B cell (primary cell): ENCODE results near the gene ATPAF2. TPM values are rescaled to one million over a fixed set of nuclear protein-coding genes. Genes with fewer than 3 reads are reported as not detected.

Source experiments
- ATAC-seq: fragments of 200-7000 bp; cut with Tn5 transposase; one replicate; pipeline ENCODE4 v1.10.0; 2021; ENCODE audit warnings: low read depth, mild to moderate bottlenecking, moderate number of reproducible peaks, moderate library complexity
- CTCF ChIA-PET: fragments of 350-600 bp; sonication (Branson Sonifier 250); formaldehyde crosslinking; loops from one replicate; lab custom pipeline; 2021; ENCODE audit warnings: antibody characterized with exemption, inconsistent platforms; lab: Charles Lee
- POLR2A ChIA-PET: fragments of 350-600 bp; sonication (Branson Sonifier 250); formaldehyde crosslinking; loops from one replicate; lab custom pipeline; 2021; ENCODE audit warnings: antibody characterized with exemption; lab: Charles Lee
- DNase-seq: peaks from one replicate; pipeline ENCODE4 v3.0.0; 2013
- H2AFZ ChIP-seq: 2 replicates; pipeline ENCODE4 v1.6.1; 2012; ENCODE audit warnings: mild to moderate bottlenecking, low read depth, low read length; ENCODE audit not compliant: insufficient read depth, poor library complexity, severe bottlenecking
- H3K27ac ChIP-seq, 2 donors: 1 replicate in 1 of 2; 2 replicates in 1 of 2; pipeline ENCODE4 v1.5.1; 2012 to 2013; ENCODE audit warnings: low read length in 2 of 2, mild to moderate bottlenecking in 2 of 2, moderate library complexity in 1 of 2
- H3K27me3 ChIP-seq, 4 experiments: fragments of 200-600 bp in 1 of 4; sonication (generic) in 1 of 4; replicated peaks in 1 of 4; 1 replicate in 2 of 4; 2 replicates in 2 of 4; pipeline versions ENCODE4 v1.6.1 to v1.7.0; 2013 to 2016; ENCODE audit warnings: low read length in 3 of 4, mild to moderate bottlenecking in 2 of 4, mixed read lengths in 1 of 4, moderate library complexity in 1 of 4; ENCODE audit not compliant: insufficient read depth in 4 of 4, control insufficient read depth in 3 of 4; ENCODE audit errors: control extremely low read depth in 1 of 4
- H3K36me3 ChIP-seq, 2 experiments: replicated peaks in 1 of 2; 1 replicate in 1 of 2; 2 replicates in 1 of 2; pipeline versions ENCODE4 v1.6.1 to v1.7.1; 2013; ENCODE audit warnings: low read length in 1 of 2; ENCODE audit not compliant: insufficient read depth in 2 of 2, control insufficient read depth in 1 of 2; ENCODE audit errors: control extremely low read depth in 1 of 2, extremely low read depth in 1 of 2
- H3K4me1 ChIP-seq, 2 donors: fragments of 200-600 bp in 1 of 2; sonication (generic) in 1 of 2; 1 replicate in 1 of 2; 2 replicates in 1 of 2; pipeline versions ENCODE4 v1.5.1 to v1.6.1; 2013 to 2017; ENCODE audit warnings: low read length in 2 of 2; ENCODE audit not compliant: control insufficient read depth in 2 of 2, insufficient read depth in 2 of 2
- H3K4me2 ChIP-seq: replicated peaks from 2 replicates; pipeline ENCODE3; 2012; ENCODE audit warnings: mild to moderate bottlenecking, low read depth, low read length; ENCODE audit not compliant: poor library complexity, severe bottlenecking
- H3K4me3 ChIP-seq, 5 experiments: fragments of 200-600 bp in 1 of 5; sonication (generic) in 1 of 5; 1 replicate in 3 of 5; 2 replicates in 2 of 5; pipeline versions ENCODE4 v1.5.1 to v1.7.0; 2011 to 2016; ENCODE audit warnings: low read length in 4 of 5, mild to moderate bottlenecking in 4 of 5, low read depth in 2 of 5, control low read depth in 1 of 5, moderate library complexity in 1 of 5; ENCODE audit not compliant: insufficient read depth in 1 of 5; ENCODE audit errors: control extremely low read depth in 1 of 5, extremely low read depth in 1 of 5
- H3K79me2 ChIP-seq: fragments of 200-600 bp; sonication (generic); one replicate; pipeline ENCODE4 v1.6.0; 2016; ENCODE audit warnings: low read length; ENCODE audit not compliant: control insufficient read depth, insufficient read depth
- H3K9ac ChIP-seq: fragments of 200-600 bp; sonication (generic); 2 replicates; pipeline ENCODE4 v1.6.1; 2017; ENCODE audit warnings: mild to moderate bottlenecking, low read length, moderate library complexity
- H3K9me3 ChIP-seq, 3 donors: one replicate each; pipeline versions ENCODE4 v1.6.1 to v1.7.1; 2013; ENCODE audit warnings: low read length in 2 of 3; ENCODE audit not compliant: control insufficient read depth in 2 of 3, insufficient read depth in 1 of 3; ENCODE audit errors: control extremely low read depth in 1 of 3
- H4K20me1 ChIP-seq: 2 replicates; pipeline ENCODE4 v1.6.0; 2012; ENCODE audit warnings: mild to moderate bottlenecking, low read length; ENCODE audit not compliant: insufficient read depth, control insufficient read depth, poor library complexity, severe bottlenecking
- H3K27ac Mint-ChIP-seq: one replicate; pipeline ENCODE4 v1.8.0; 2021; ENCODE audit warnings: mixed read lengths
- H3K27me3 Mint-ChIP-seq: one replicate; pipeline ENCODE4 v1.8.0; 2021; ENCODE audit warnings: mixed read lengths
- H3K4me1 Mint-ChIP-seq: one replicate; pipeline ENCODE4 v1.8.0; 2021; ENCODE audit warnings: mixed read lengths
- H3K4me3 Mint-ChIP-seq: one replicate; pipeline ENCODE4 v1.8.0; 2021; ENCODE audit warnings: mixed read lengths
- H3K9me3 Mint-ChIP-seq: one replicate; pipeline ENCODE4 v1.8.0; 2022; ENCODE audit warnings: mixed read lengths; ENCODE audit not compliant: insufficient read depth
- EZH2 ChIP-seq: IDR thresholded peaks from 2 replicates; pipeline ENCODE4 v1.6.1; 2012; ENCODE audit warnings: borderline replicate concordance, low read depth, mild to moderate bottlenecking, moderate library complexity, low read length; ENCODE audit not compliant: insufficient read depth, poor library complexity, severe bottlenecking
- WGBS: methylation state at CpG from one replicate; pipeline ENCODE4 v1.1.5; 2013; ENCODE audit warnings: missing lambda C conversion rate; ENCODE audit not compliant: insufficient coverage; 5-methylcytosine and 5-hydroxymethylcytosine counted together
- intact Hi-C: fragments of 100-400 bp; cut with micrococcal nuclease; formaldehyde crosslinking; loops from one replicate; pipeline ENCODE4 v1.10.0; 2022
- polyA plus RNA-seq: library from polyadenylated mRNA; depleted of rRNA; stranded (reverse); fragments of >200 nt; gene quantifications from 2 replicates; pipeline ENCODE4 v1.2.3, GENCODE V29; 2012
- total RNA-seq, 2 donors: library from RNA; stranded (reverse); fragments of 120-200 nt in 1 of 2; gene quantifications; 1 replicate in 1 of 2; 2 replicates in 1 of 2; pipeline versions ENCODE4 v1.2.3 to v1.2.4, GENCODE V29; 2013 to 2022
- TF ChIP-seq, protein P1 (sequence below): fragments of 200-600 bp; IDR thresholded peaks from one replicate; pipeline ENCODE4 v1.8.0; 2022; ENCODE audit warnings: antibody characterized with exemption, mild to moderate bottlenecking

ATPAF2 gene
- total and polyA plus RNA-seq, 2 donors (not counting 1 experiment from before 2014, with no cell fraction given) = 60.5 to 73.5 TPM

DNA sequence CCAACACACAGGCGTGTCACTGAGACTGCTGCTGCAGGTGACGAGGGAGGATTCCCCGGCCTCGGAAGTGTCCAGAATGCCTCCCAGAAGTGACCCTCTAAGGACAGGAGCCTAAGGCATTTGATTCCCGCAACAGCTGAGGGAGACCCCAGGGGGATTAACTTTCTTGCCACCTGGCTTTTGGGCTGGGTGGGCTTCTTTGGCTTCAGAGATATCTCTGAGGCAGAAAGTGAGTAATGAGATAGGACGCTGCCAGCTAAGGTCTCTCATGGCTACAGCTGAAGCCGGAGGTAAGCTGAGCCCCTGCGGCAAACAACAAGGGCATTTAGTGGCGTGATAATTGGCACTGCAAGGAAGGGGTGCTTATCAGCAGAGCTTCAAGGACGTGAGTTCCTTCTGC is 49.4 kb downstream of the ATPAF2 start:
- no peaks in the 10 kb centered on the region for H3K9me3 Mint-ChIP-seq
- Histone ChIP-seq H3K4me2 (no peak overlapping the region), H3K79me2 (no peaks in the 10 kb centered on the region), H3K9me3 (no peaks in the 10 kb centered on the region), H3K27me3 (no peaks in the 10 kb centered on the region), H3K4me3 (no peak overlapping the region), H3K4me1 (no peaks in the 10 kb centered on the region), H4K20me1 (no peaks in the 10 kb centered on the region), H2AFZ (no peak overlapping the region), H3K27ac (no peak overlapping the region), H3K36me3 (no peaks in the 10 kb centered on the region), H3K9ac (no peak overlapping the region)
- TF ChIP-seq EZH2 = no peak
- TF ChIP-seq, protein P1, sequence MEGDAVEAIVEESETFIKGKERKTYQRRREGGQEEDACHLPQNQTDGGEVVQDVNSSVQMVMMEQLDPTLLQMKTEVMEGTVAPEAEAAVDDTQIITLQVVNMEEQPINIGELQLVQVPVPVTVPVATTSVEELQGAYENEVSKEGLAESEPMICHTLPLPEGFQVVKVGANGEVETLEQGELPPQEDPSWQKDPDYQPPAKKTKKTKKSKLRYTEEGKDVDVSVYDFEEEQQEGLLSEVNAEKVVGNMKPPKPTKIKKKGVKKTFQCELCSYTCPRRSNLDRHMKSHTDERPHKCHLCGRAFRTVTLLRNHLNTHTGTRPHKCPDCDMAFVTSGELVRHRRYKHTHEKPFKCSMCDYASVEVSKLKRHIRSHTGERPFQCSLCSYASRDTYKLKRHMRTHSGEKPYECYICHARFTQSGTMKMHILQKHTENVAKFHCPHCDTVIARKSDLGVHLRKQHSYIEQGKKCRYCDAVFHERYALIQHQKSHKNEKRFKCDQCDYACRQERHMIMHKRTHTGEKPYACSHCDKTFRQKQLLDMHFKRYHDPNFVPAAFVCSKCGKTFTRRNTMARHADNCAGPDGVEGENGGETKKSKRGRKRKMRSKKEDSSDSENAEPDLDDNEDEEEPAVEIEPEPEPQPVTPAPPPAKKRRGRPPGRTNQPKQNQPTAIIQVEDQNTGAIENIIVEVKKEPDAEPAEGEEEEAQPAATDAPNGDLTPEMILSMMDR = no peak
- WGBS = 94% methylated on average over 10 of the region's 10 CpGs
- no peak for ATAC-seq
- no peak overlapping the region for H3K4me3 Mint-ChIP-seq
- intact Hi-C loops = no loop called here
- no peak overlapping the region for H3K27ac Mint-ChIP-seq
- H3K27me3 Mint-ChIP-seq = no peaks in the 10 kb centered on the region
- DNase-seq = no peak
- no peaks in the 10 kb centered on the region for H3K4me1 Mint-ChIP-seq
- POLR2A ChIA-PET = no interaction called here
- CTCF ChIA-PET = no interaction called here

DNA sequence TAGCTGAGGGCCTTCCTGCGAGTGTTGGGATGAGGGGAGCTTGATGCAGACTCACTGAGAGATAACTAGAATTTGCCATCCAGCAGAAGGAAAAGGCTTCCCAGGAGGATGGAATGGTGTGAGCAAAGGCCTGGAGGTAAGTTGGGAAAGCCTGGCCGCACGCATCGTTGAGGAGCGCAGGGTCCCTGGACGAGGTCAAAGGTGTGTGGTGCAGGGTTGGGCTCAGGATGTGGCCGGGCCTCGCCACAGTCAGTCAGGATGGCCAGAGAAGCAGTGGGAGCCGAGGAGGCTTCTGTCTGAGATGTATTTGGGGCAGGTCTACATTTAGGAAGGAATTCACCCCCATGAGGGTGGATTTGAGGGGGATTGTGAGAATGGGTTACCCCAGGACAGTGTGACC is 49.9 kb downstream of the ATPAF2 start:
- TF ChIP-seq, protein P1 = no peak
- no peak for TF ChIP-seq EZH2
- ATAC-seq = no peak
- intact Hi-C loops = no loop called here
- CTCF ChIA-PET = no interaction called here
- POLR2A ChIA-PET = no interaction called here
- Mint-ChIP-seq H3K4me1 (no peaks in the 10 kb centered on the region), H3K9me3 (no peaks in the 10 kb centered on the region), H3K27ac (no peak overlapping the region), H3K4me3 (no peak overlapping the region), H3K27me3 (no peaks in the 10 kb centered on the region)
- Histone ChIP-seq H3K9ac (no peak overlapping the region), H3K36me3 (no peaks in the 10 kb centered on the region), H3K27me3 (no peaks in the 10 kb centered on the region), H4K20me1 (no peaks in the 10 kb centered on the region), H3K79me2 (no peaks in the 10 kb centered on the region), H3K4me3 (no peak overlapping the region), H3K4me2 (no peak overlapping the region), H3K27ac (no peak overlapping the region), H3K4me1 (no peaks in the 10 kb centered on the region), H2AFZ (no peak overlapping the region), H3K9me3 (no peaks in the 10 kb centered on the region)
- no peak for DNase-seq
- WGBS = 97% methylated on average over 9 of the region's 9 CpGs
